Right renal cortex interstitium (tissue), 3 donors: Measurements from ENCODE around the gene RPTOR. TPM values are rescaled to one million over a fixed set of nuclear protein-coding genes. Genes with fewer than 3 reads are reported as not detected.

ENCODE experiments used
- DNase-seq, 3 donors: peaks; one replicate each; pipeline ENCODE4 v3.0.0-alpha.2; 2013; ENCODE audit warnings: low read depth in 3 of 3, low spot score in 2 of 3
- polyA plus RNA-seq, 3 donors: library from polyadenylated mRNA; unstranded; fragments of 120-200 nt; gene quantifications; one replicate each; pipeline ENCODE4 v1.2.1, GENCODE V29; 2013; ENCODE audit not compliant: insufficient read length in 3 of 3

Gene RPTOR
- polyA plus RNA-seq, 3 donors = 16.7 to 18.7 (median 17.1) TPM

DNA sequence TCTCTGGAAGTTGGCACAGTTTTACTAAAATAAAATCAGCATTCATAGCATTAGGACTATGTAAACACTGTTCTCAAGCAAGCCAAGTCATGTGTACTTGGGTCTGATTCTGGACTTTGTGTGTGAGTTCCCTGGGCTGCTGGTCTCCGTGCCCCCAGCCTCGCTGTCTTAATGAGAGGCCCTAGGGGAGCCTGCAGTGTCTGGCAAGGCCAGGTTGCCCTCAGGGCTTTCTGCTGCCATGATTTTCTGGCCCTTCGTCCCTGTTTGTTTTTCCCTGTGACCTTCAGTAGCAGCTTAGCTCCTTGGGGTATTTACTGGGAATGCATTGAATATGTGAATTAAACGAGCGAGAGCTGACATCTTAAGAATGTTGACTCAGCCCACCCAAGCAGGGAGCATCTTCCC, 161.8 kb downstream of the RPTOR start:
- DNase-seq = no peak

DNA sequence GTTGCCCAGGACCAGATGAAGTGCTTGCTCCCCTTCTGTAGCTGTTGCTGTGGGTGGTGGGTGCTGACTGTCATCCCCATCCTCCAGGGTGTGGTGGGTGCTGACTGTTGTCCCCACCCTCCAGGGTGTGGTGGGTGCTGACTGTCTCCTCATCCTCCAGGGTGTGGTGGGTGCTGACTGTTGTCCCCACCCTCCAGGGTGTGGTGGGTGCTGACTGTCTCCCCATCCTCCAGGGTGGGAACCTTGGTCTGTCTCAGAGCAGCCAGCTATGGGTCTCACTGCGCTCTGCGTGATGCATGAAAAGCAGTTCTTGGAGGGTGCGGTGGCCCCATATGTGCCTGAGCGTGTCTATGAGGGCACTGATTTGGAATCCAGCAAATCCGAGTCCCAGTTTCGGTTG, 163.8 kb downstream of the RPTOR start:
- no peak for DNase-seq

DNA sequence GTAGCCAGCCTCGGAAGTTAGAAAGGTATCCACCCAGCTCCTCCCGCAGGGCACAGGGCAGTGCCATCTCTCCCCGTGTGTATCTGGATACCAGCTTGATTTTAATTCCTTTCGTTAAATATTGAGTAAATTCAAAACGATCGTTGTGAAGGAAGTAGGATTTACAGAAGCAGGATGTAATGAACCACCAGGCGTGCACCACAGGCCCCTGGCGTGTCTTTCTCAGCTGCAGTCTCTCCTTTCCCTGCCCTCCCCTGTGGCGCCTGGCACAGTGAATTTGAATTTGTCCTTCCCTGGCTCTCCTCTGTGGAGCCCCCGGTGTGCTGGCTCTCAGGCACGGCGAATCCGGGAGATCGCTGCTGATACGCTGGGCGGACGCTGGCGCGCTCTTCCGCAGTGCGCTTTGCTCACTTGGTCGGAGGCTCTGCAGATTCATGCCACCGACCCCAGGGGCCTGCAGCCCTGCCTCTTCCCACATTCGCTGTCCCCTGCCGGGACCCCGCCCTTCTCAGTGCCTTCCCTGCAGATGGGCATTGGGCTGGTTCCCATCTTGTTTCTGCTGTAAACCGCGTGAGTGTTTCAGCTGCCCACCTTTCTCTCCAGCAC, 164.6 kb downstream of the RPTOR start:
- no peak for DNase-seq

DNA sequence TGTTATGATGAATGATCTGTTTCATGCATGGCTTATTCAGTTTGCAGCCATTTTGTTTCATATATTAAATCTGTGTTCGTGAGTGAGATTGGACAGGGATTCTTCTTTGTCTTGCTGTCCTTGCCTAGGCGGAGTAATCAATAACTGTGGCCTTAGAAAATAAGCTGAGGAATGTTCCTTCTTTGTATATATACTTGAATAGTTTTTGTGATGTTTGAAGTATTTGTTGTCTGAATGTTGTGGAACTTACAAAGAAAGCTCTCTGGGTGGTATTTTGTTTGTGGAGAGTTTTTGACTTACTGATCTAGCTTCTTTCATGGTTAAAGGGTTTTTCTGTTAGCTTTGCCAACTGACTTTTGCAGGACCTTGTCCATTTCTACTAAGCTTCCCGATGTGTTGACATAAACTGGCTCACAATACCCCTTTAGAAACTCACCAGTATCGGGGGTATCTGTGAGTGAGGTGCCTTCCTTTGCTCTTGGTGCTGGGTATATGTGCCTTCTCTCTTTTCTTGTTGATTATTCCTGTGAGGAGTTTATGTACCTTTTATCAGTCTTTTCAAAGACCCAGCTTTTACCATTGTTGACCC, 166.2 kb downstream of the RPTOR start:
- DNase-seq = no peak

DNA sequence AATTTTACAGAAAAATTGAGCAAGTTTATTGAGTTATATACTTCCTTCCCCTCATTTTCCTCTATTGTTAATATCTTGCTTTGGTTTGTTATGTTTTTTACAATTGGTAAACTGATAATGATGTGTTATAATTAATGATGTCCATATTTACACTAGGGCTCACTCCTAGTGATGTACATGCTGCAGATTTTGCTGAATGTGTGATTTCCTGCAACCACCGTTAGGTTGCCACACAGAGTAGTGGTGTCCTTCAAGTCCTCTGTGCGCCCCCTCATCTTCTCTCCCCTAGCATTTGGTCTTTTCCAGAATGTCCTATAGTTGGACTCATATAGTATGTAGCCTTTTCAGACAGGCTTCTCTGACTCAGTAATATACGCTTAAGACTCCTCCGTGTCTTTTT, 167.5 kb downstream of the RPTOR start:
- DNase-seq = no peak

DNA sequence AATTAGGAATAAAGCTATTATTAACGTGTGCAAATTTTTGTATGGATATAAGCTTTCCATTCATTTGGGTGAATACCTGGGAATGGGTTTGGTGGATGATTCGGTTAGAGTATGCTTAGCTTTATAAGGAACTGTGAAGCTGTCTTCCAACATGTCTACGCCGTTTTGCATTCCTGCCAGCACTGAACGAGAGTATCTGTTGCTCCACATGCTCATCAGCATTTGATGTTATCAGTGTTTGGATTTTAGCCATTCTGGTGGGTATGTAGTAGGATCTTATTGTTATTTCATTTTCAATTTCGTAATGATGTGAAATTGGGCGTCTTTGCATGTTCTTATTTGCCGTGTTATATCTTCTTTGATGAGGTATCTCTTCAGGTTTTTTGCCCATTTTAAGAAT, 168.0 kb downstream of the RPTOR start:
- no peak for DNase-seq

DNA sequence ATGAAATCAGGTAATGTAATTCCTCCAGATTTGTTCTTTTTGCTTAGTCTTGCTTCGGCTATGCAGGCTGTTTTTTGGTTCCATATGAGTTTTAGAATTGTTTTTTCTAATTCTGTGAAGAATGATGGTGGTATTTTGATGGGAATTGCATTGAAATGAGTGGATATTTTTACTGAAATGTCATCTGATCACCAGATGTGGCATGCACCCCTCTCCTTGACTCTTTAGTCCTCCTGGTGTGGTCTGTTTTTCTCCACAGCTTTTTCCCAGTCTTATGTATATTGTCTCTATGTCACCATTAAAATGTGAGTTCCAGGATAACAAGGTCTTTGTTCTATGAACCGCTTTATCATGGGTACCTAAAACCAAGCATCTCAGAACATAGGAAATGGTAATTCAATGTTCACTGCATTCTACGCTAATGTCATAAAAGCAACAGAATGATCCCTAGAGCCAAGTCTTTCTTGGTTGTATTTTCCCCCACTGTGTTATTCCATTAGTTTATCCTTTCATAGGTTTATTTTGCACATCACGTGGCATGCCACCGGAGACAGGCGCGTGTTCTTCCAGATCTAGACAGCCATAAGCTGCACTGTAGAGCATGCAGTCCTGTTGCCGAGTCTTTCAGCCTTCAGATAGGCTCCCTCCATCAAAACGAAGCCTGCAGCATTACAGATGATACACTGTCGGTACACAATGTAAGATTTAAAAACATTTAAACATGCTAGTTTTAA, 172.5 kb downstream of the RPTOR start:
- DNase-seq = no peak

DNA sequence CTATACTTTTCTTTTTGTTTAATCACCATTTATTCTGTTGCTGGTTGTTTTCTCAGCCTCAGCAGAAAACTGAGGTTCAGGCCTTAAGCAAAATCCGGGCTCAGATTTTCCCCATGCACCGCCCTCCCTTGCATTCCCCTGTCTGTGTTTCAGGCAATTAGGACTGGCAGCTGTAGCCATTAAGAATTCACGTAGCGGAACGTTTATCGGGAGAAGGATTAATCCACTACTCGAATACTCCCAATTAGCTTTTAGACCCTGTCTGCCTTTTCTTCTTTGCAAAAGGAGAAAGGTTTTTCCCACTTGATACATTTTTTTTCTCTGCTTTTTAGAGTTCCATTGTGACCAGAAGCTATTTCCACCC, 173.1 kb downstream of the RPTOR start:
- DNase-seq = no peak

DNA sequence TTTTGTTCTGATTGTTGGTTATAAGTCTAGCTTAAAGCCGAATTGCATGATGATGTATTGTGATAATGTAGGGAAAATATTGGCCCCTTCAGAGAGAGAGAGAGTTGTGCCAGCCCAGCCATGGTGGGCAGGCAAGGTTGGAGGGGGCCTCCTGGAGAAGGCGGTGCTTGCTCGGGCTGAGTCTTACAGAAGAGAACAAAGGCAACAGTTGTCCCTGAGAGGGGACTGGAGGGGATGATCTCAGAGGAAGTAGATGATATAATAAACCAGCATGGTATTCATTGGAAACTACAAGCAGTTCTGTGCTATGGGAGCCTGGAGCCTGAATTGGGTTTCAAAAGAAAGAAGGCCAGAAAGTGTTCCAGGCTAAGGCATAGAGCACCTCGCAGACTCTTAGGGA, 173.8 kb downstream of the RPTOR start:
- no peak for DNase-seq

DNA sequence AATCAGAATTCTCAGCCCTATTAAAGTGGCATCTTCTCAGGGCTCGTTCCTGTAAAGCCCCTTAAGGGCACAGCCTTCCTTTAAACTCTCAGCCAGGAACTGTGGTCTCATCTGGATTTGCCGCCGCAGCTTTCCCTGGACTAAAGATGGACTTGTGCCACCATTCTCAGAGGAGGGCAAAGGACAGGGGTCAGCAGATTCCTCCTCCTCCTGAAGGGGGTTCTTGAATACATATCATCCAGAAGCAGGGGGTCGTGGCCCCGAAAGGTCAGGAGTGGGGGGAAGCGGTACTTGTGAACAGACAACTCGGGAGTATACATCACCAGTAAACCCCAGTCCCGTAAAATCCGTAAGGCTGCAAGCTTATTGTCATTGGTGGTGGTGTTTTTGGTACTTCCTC, 174.8 kb downstream of the RPTOR start:
- DNase-seq = no peak

DNA sequence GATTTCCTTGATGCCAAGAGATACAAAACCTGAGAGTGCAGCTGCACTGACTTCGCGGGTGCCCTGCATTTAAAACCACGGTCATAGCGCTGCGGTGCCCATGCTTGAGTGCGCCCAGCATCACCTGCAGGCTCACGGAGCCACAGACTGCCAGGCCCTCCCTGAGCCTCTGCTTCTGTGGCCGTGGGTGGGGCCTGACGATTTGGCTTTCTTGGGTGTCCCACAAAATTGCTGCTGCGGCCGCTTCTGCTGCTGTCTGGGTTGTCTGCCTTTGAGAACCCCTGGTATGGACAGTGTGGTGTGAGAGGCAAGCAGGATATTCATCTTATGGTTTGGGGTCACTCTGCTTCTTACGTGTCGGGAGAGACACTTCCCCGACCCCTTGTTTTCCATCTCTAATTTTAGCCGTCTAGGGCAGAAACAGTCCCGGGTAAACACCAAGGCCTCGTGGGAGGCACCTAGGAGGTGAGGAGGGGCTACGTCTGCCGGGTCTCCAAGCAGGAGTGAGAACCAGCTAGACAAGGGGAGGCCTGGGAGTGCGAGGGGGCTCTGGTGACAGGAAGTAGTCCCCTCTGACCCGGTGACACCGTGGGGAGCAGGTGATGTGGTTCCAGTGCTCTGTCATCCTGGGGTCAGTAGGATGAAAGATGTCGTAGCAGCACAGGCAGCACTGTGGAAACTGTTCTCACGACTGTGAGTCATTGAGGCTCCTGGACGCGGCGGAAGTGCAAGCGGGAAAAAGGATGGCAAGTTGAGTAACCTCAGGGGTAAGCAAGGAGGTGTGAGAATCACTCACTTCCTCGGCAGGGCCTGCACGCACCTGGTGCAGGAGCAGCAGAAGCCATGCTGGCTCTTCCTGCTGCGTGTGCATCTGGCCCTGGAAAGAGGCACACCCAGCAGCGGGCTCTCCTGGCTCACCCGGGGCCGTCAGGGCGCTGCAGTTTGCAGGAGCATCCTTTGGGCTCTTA, 176.3 kb downstream of the RPTOR start:
- no peak for DNase-seq

DNA sequence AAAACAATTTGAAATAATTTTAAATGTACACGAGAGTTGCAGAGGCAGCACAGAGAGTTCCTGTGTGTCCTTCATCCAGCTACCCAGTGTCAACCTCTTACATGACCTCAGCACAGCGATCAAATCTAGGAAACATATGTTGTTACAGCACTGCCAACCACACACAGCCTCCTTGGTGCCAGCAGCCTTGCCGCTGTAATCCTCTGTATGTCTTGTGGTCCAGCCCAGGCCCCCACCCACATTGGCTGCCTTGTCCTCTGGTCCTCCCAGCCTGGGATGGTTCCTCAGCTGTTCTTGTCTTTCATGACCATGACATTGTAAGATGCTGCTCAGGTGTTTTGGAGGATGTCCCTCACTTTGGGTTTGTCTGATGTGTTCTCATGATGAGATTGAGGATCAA, 178.0 kb downstream of the RPTOR start:
- DNase-seq = no peak

DNA sequence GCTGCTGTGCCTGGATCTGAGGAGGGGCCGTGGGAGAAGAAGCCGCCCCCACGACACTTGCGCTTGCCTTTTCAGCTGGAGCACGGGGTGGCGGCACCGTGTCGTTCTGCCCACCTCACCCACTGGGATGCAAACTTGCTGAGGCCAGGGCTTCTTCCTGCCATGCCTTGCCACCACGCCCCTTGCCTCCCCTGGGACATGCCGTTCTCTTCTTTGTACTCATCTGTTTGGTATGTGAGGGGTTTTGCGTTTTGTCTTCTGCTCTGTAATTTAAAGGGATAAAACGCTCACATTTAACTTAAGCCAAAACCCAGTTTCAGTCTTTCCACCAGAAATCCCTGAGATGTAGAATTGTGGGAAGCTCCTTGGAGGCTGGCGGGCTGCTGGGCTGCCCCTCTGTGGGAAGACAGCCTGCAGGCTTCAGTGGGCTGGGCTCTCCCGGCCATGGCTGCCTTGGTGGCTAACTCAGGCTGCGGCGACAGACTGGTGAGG, 180.2 kb downstream of the RPTOR start:
- DNase-seq = no peak

DNA sequence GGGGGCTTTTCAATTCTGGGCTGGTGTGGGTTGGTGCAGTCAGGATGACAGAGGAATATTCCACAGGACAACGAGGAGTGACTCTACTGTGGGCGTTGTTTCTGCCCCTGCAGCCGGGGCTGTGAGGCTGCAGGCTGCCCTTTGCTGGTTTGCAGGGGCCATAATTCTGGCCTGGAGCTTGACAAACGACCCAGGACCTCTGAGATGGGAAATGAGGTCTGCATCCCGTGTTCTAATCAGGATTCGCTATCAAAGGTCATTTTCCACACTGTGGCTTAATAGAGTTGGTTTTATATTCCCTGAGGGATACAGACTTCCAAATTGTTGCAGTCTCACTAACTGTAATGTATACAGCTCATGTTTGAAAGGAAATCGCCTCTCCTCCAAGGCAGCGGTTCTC, 180.9 kb downstream of the RPTOR start:
- no peak for DNase-seq

DNA sequence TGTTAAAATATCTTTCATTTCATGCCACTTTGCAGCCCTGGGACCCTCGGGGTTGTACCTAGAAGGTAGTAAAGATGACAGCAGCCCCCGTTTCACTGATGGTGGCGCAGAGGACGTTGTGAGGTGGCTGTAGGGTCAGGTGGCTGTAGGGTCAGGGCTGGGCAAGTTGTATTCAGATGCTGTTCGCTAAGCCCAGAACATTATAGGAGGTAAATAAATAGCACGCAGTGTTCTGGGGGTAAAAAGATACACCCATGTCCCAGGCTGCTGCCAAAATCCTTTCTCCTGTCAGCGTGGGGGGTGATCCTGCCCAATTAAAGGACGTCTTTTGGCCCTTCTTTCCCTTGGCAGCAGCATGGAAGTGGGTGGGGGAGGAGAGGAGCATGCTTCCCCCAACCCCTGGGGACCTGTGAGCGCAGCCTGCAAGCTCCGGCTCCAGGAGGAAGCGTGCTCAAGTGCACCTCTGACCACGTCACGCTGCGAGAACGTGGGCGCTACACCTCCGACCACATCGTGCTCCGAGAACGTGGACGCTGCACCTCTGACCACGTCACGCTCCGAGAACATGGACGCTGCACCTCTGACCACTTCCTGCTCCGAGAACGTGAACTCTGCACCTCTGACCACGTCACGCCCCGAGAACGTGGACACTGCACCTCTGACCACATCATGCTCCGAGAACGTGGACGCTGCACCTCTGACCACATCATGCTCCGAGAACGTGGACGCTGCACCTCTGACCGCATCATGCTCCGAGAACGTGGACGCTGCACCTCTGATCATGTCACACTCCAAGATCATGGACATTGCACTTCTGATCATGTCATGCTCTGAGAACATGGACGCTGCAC, 182.1 kb downstream of the RPTOR start:
- DNase-seq = no peak

DNA sequence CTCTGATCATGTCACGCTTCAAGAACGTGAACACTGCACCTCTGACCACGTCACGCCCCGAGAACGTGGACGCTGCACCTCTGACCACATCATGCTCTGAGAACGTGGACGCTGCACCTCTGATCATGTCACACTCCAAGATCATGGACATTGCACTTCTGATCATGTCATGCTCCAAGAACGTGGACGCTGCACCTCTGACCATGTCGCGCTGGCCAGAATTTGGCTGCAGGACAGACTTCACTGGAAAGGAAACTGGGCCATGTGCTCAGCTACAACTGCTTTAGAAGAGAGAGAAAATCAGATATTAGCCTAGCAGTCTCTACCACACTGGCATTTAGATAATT, 182.7 kb downstream of the RPTOR start:
- DNase-seq = no peak

DNA sequence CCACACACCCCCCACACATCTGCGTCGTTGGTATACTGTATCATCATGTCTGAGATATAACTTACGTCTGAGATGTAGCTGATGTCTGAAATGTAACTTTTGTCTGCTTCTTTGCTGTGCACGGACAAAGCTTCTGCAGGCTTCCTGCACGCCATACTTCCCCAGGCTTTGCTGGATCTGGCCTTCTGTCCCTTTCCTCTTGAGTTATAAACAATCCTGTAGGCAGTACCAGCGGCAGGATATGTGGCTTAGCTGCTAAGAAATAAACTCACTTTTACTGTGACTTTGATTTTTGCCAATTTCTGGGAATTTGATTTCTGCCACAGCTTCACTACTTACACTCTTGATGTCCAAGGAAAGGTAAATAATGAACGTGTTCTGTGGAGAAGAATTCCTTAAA, 184.4 kb downstream of the RPTOR start:
- no peak for DNase-seq

DNA sequence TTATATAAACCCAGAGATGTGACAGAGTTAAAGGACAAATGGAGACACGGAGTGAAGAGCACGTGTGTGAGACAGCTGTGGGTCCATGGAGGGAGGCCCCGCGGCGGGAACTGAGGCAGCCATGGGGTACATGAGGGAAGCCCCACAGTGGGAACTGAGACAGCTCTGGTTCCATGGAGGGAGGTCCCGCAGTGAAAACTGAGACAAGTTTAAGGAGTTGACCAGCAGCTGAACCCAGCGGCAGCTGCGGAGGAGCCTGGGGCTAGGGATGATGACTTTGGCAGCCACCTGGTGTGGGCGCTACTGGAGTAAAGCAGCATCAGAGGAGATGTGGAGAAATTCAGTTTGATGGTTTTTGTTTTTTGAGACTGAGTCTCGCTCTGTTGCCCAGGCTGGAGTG, 185.1 kb downstream of the RPTOR start:
- DNase-seq = peak in 1 of 3 donors; percentile 53

DNA sequence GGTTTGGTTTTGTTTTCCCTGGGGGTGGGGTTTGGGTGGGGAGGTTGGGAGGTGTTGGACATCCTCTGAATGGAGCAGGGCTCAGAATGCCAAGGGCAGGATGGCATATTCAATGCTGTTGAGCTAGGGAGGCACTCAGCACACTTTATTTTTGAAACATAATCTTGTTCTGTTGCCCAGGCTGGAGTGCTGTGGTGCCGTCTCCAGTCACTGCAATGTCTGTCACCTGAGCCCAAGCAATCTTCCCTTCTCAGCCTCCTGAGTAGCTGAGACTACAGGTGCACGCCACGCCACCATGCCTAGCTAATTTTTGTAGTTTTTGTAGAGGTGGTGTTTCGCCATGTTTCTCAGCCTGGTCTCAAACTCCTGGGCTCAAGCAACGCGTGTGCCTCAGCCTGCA, 186.1 kb downstream of the RPTOR start:
- no peak for DNase-seq

DNA sequence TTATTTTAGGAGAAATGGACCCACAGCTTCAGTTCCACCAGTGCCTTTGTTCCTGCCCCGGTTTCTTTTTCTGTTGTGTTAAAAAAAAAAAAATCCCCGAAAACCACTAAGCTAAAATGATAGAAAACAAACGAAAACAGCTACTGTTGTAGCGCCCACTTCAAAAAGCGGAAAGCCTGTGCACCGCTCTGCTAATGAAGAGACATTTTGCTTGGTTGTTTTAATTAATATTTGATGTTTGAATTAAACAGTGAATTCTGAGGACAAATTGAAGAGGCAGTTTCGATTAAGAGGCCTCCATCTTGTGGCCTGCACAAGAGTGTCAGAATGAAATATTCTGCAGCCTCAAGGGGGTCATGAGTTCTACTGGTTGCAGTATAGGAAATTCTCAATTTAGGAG, 186.7 kb downstream of the RPTOR start:
- DNase-seq = no peak
